Omental fat pad (tissue), 4 donors: Measurements from ENCODE around the gene PRKAR1B. TPM values are rescaled to one million over a fixed set of nuclear protein-coding genes. Genes with fewer than 3 reads are reported as not detected.

Source experiments
- ATAC-seq: fragments of 150-250 bp; one replicate; pipeline ENCODE4 v1.9.1; 2016; ENCODE audit warnings: mild to moderate bottlenecking, moderate library complexity; ENCODE audit not compliant: low FRiP score
- DNase-seq: peaks from one replicate; pipeline ENCODE4 v3.0.0-alpha.2; 2019; ENCODE audit warnings: low spot score
- total RNA-seq, 4 donors: library from RNA; depleted of rRNA; stranded (reverse); fragments of >200 nt; gene quantifications; one replicate each; pipeline ENCODE4 v1.1.0, GENCODE V29; 2016
- TF ChIP-seq, protein P1 (sequence below), 3 donors: fragments of 450-650 bp; IDR thresholded peaks; one replicate each; pipeline ENCODE4 v1.5.1; 2016 to 2017; ENCODE audit warnings: antibody characterized with exemption in 3 of 3, mild to moderate bottlenecking in 3 of 3, moderate library complexity in 2 of 3

Gene PRKAR1B
- total RNA-seq, 4 donors from 2014 or later, result 9.0 to 11.4 (median 10.3) TPM

DNA sequence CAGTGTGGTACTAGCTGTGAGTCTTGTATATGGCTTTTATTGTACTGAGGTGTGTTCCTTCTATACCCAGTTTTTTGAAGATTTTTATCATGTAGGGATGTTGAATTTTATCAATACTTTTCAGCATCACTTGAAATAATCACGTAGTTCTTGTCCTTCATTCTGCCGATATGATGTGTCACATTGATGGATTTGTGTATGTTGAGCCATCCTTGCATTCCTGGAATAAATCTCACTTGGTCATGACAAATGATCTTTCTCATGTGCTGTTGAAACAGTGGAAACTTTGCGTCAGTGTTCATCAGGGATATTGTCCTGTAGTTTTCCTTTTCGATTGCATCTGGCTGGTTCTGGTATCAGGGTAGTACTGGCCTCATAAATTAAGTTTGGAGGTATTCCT, 7.1 kb upstream of the PRKAR1B start:
- DNase-seq (no peak), ATAC-seq (no peak)
- TF ChIP-seq, protein P1, sequence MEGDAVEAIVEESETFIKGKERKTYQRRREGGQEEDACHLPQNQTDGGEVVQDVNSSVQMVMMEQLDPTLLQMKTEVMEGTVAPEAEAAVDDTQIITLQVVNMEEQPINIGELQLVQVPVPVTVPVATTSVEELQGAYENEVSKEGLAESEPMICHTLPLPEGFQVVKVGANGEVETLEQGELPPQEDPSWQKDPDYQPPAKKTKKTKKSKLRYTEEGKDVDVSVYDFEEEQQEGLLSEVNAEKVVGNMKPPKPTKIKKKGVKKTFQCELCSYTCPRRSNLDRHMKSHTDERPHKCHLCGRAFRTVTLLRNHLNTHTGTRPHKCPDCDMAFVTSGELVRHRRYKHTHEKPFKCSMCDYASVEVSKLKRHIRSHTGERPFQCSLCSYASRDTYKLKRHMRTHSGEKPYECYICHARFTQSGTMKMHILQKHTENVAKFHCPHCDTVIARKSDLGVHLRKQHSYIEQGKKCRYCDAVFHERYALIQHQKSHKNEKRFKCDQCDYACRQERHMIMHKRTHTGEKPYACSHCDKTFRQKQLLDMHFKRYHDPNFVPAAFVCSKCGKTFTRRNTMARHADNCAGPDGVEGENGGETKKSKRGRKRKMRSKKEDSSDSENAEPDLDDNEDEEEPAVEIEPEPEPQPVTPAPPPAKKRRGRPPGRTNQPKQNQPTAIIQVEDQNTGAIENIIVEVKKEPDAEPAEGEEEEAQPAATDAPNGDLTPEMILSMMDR (IDR thresholded peaks at IDR 0.05), result no peak

- ATAC-seq (no peak), DNase-seq (no peak)
- TF ChIP-seq, protein P1 (IDR thresholded peaks at IDR 0.05), result no peak
Observed at GRCh38 chr7:732556-732955, 5.5 kb upstream of the PRKAR1B start.

- TF ChIP-seq, protein P1 (IDR thresholded peaks at IDR 0.05), result no peak
- ATAC-seq, result peak; percentile 33
- DNase-seq, result no peak
Observed at GRCh38 chr7:732094-732541, 5.0 kb upstream of the PRKAR1B start.

- TF ChIP-seq, protein P1 (IDR thresholded peaks at IDR 0.05), result no peak
- DNase-seq (no peak), ATAC-seq (no peak)
Observed at GRCh38 chr7:731440-732085, 4.5 kb upstream of the PRKAR1B start.

DNA sequence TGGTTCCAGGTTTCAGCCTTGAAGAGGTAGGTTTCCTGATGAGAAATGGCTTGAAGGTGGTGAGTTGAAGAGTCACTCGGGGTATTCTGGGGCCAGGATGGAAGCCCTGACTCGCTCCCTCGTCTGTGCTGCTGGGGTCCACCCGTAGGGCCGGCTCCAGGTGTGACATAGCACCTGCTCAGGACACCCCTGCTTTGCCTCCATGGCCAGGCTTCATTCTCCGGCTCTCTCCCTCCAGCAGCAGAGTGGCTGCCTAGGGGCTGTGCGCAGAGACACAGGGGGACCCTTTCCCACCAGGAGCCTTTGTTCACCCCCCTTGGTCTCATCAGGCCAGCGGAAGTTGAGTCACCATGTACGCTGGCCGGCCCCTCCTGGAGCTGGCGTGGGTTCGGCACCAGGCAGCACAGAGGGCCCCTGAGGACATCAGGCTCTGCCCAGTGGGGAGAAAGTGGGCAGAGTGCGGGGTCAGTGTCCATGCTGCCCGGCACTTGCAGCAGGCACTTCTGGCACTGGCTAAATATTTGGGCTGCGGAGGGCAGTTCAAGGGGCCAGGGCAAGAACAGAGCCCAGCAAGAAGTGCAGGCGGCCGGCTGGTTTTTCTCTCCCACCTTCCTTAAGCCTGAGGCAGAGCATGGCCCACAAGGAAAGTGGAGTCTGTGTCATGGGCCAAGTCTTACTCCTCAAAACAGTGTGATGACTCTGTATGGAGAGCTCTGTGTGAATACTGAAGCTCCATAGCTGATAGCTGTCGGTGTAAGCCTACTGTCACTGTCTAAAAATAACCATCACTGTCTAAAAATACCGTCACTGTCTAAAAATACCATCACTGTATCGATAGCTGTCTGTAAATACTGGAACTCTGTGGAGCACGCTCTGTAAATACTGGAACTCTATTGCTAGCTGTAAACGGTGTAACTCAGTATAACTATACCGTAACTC, 3.7 kb upstream of the PRKAR1B start:
- no peak for DNase-seq
- TF ChIP-seq, protein P1 (IDR thresholded peaks at IDR 0.05), result no peak
- ATAC-seq, result no peak

DNA sequence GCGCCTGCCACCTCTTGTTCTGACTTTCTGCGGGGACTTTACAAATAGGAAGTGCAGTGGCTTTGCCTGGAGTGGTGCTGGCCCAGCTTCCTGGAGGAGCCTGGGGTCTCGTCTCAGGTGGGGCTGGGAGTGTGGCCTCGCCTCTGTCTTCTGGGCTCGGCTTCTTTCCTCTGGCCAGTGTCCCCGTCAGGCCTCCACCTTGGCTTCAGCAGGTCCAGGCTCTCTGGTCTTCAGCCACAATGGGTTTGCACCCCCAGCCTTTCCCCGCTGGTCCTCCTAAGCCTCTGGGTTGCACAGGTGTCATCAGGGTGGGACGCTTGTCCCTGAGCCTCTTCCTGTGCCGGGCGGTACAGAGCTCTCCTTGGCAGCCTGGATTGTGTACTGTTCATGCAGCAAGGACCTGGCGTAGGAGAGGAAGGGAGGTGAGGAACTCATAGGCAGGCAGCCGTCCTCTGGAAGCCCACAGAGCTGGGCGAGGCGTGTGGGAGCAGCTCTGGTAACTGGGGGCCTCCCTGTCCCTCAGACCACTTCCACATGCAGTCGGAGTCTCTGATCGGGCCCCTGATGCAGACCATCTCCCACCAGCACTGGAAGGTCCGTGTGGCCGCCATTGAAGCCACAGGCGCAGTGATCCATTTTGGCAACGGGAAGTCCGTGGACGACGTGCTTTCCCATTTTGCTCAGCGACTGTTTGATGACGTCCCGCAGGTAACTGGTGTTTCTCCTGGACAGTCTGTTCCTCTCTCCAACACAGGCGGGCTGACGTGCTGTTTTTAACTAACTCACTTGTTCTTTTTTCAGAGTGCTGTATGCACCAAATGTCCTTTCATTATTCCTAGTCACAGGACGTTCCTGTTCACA, 2.3 kb upstream of the PRKAR1B start:
- no peak for DNase-seq
- TF ChIP-seq, protein P1 (IDR thresholded peaks at IDR 0.05), result no peak
- ATAC-seq, result no peak
